ENCODE data around the gene KCNA10. TPM values are rescaled to one million over a fixed set of nuclear protein-coding genes. Genes with fewer than 3 reads are reported as not detected.

The KCNA10 gene
- polyA plus RNA-seq, 2 donors: not detected

- WGBS, 2 donors: 82 to 85% methylated on average over 4 of the region's 4 CpGs
- Histone ChIP-seq H3K9me3 (ENCODE audit: control insufficient read depth in 2 of 2, insufficient read depth in 1 of 2, low read depth in 1 of 2, low read length in 1 of 2) (no peaks in the 10 kb centered on the region), H3K27ac (ENCODE audit: low read depth in 2 of 2, low read length in 1 of 2) (no peak overlapping the region), H3K4me1 (ENCODE audit: control insufficient read depth in 2 of 2, insufficient read depth in 2 of 2, low read length in 1 of 2) (peaks cover 0 to 1% of the 10 kb centered on the region in 2 donors), H3K4me3 (ENCODE audit: low read depth in 1 of 2, low read length in 2 of 2) (no peak overlapping the region), H3K27me3 (ENCODE audit: control insufficient read depth in 1 of 2, insufficient read depth in 2 of 2, low read length in 2 of 2) (no peaks in the 10 kb centered on the region), H3K36me3 (ENCODE audit: control insufficient read depth in 2 of 2, insufficient read depth in 2 of 2, low read length in 1 of 2) (no peaks in the 10 kb centered on the region)
Measured at GRCh38 chr1:110506541-110506940, 12.4 kb downstream of the KCNA10 start.

GRCh38 chr1:110505596-110505995 is 13.4 kb downstream of the KCNA10 start:
- no peaks in the 10 kb centered on the region for H3K27me3 ChIP-seq (ENCODE audit: control insufficient read depth in 1 of 2, insufficient read depth in 2 of 2, low read length in 2 of 2)
- H3K4me3 ChIP-seq (ENCODE audit: low read depth in 1 of 2, low read length in 2 of 2): no peak overlapping the region
- WGBS, 2 donors: 30 to 33% methylated on average over 3 of the region's 3 CpGs
- H3K9me3 ChIP-seq (ENCODE audit: control insufficient read depth in 2 of 2, insufficient read depth in 1 of 2, low read depth in 1 of 2, low read length in 1 of 2): no peaks in the 10 kb centered on the region
- H3K27ac ChIP-seq (ENCODE audit: low read depth in 2 of 2, low read length in 1 of 2): no peak overlapping the region
- peaks cover 0 to 1% of the 10 kb centered on the region in 2 donors for H3K4me1 ChIP-seq (ENCODE audit: control insufficient read depth in 2 of 2, insufficient read depth in 2 of 2, low read length in 1 of 2)
- no peaks in the 10 kb centered on the region for H3K36me3 ChIP-seq (ENCODE audit: control insufficient read depth in 2 of 2, insufficient read depth in 2 of 2, low read length in 1 of 2)

- Histone ChIP-seq H3K27me3 (ENCODE audit: control insufficient read depth in 1 of 2, insufficient read depth in 2 of 2, low read length in 2 of 2) (no peaks in the 10 kb centered on the region), H3K36me3 (ENCODE audit: control insufficient read depth in 2 of 2, insufficient read depth in 2 of 2, low read length in 1 of 2) (no peaks in the 10 kb centered on the region), H3K9me3 (ENCODE audit: control insufficient read depth in 2 of 2, insufficient read depth in 1 of 2, low read depth in 1 of 2, low read length in 1 of 2) (no peaks in the 10 kb centered on the region), H3K27ac (ENCODE audit: low read depth in 2 of 2, low read length in 1 of 2) (no peak overlapping the region), H3K4me3 (ENCODE audit: low read depth in 1 of 2, low read length in 2 of 2) (no peak overlapping the region), H3K4me1 (ENCODE audit: control insufficient read depth in 2 of 2, insufficient read depth in 2 of 2, low read length in 1 of 2) (no peaks in the 10 kb centered on the region)
- WGBS, 2 donors: 76 to 77% methylated on average over 7 of the region's 7 CpGs
Measured at GRCh38 chr1:110504226-110504625, 14.7 kb downstream of the KCNA10 start.

- Histone ChIP-seq H3K27me3 (ENCODE audit: control insufficient read depth in 1 of 2, insufficient read depth in 2 of 2, low read length in 2 of 2) (no peaks in the 10 kb centered on the region), H3K4me1 (ENCODE audit: control insufficient read depth in 2 of 2, insufficient read depth in 2 of 2, low read length in 1 of 2) (no peaks in the 10 kb centered on the region), H3K27ac (ENCODE audit: low read depth in 2 of 2, low read length in 1 of 2) (no peak overlapping the region), H3K9me3 (ENCODE audit: control insufficient read depth in 2 of 2, insufficient read depth in 1 of 2, low read depth in 1 of 2, low read length in 1 of 2) (no peaks in the 10 kb centered on the region), H3K36me3 (ENCODE audit: control insufficient read depth in 2 of 2, insufficient read depth in 2 of 2, low read length in 1 of 2) (no peaks in the 10 kb centered on the region), H3K4me3 (ENCODE audit: low read depth in 1 of 2, low read length in 2 of 2) (no peak overlapping the region)
- WGBS, 2 donors: 79 to 82% methylated on average over 5 of the region's 5 CpGs
Measured at GRCh38 chr1:110503471-110503870, 15.5 kb downstream of the KCNA10 start.

GRCh38 chr1:110502402-110503151 is 16.4 kb downstream of the KCNA10 start:
- Histone ChIP-seq H3K27me3 (ENCODE audit: control insufficient read depth in 1 of 2, insufficient read depth in 2 of 2, low read length in 2 of 2) (no peaks in the 10 kb centered on the region), H3K4me3 (ENCODE audit: low read depth in 1 of 2, low read length in 2 of 2) (no peak overlapping the region), H3K27ac (ENCODE audit: low read depth in 2 of 2, low read length in 1 of 2) (no peak overlapping the region), H3K9me3 (ENCODE audit: control insufficient read depth in 2 of 2, insufficient read depth in 1 of 2, low read depth in 1 of 2, low read length in 1 of 2) (no peaks in the 10 kb centered on the region), H3K4me1 (ENCODE audit: control insufficient read depth in 2 of 2, insufficient read depth in 2 of 2, low read length in 1 of 2) (no peaks in the 10 kb centered on the region), H3K36me3 (ENCODE audit: control insufficient read depth in 2 of 2, insufficient read depth in 2 of 2, low read length in 1 of 2) (no peaks in the 10 kb centered on the region)
- WGBS, 2 donors: 76 to 78% methylated on average over 8 of the region's 8 CpGs

GRCh38 chr1:110501488-110502132 is 17.4 kb downstream of the KCNA10 start:
- no peaks in the 10 kb centered on the region for H3K4me1 ChIP-seq (ENCODE audit: control insufficient read depth in 2 of 2, insufficient read depth in 2 of 2, low read length in 1 of 2)
- H3K27me3 ChIP-seq (ENCODE audit: control insufficient read depth in 1 of 2, insufficient read depth in 2 of 2, low read length in 2 of 2): no peaks in the 10 kb centered on the region
- no peaks in the 10 kb centered on the region for H3K9me3 ChIP-seq (ENCODE audit: control insufficient read depth in 2 of 2, insufficient read depth in 1 of 2, low read depth in 1 of 2, low read length in 1 of 2)
- WGBS, 2 donors: 77 to 86% methylated on average over 6 of the region's 6 CpGs
- no peaks in the 10 kb centered on the region for H3K36me3 ChIP-seq (ENCODE audit: control insufficient read depth in 2 of 2, insufficient read depth in 2 of 2, low read length in 1 of 2)
- H3K27ac ChIP-seq (ENCODE audit: low read depth in 2 of 2, low read length in 1 of 2): no peak overlapping the region
- H3K4me3 ChIP-seq (ENCODE audit: low read depth in 1 of 2, low read length in 2 of 2): no peak overlapping the region

GRCh38 chr1:110498270-110498669 is 20.7 kb downstream of the KCNA10 start:
- 71 to 72% methylated on average over 6 of the region's 6 CpGs for WGBS, 2 donors
- H3K36me3 ChIP-seq (ENCODE audit: control insufficient read depth in 2 of 2, insufficient read depth in 2 of 2, low read length in 1 of 2): no peaks in the 10 kb centered on the region

GRCh38 chr1:110495926-110496600 is 22.9 kb downstream of the KCNA10 start:
- H3K36me3 ChIP-seq (ENCODE audit: control insufficient read depth in 2 of 2, insufficient read depth in 2 of 2, low read length in 1 of 2): no peaks in the 10 kb centered on the region
- H3K4me1 ChIP-seq (ENCODE audit: control insufficient read depth in 2 of 2, insufficient read depth in 2 of 2, low read length in 1 of 2): peaks cover 0 to 5% of the 10 kb centered on the region in 2 donors
- no peaks in the 10 kb centered on the region for H3K9me3 ChIP-seq (ENCODE audit: control insufficient read depth in 2 of 2, insufficient read depth in 1 of 2, low read depth in 1 of 2, low read length in 1 of 2)
- 21 to 22% methylated on average over 8 of the region's 8 CpGs for WGBS, 2 donors
- H3K27ac ChIP-seq (ENCODE audit: low read depth in 2 of 2, low read length in 1 of 2): no peak overlapping the region
- H3K27me3 ChIP-seq (ENCODE audit: control insufficient read depth in 1 of 2, insufficient read depth in 2 of 2, low read length in 2 of 2): no peaks in the 10 kb centered on the region
- H3K4me3 ChIP-seq (ENCODE audit: low read depth in 1 of 2, low read length in 2 of 2): no peak overlapping the region

More at GRCh38 chr1:110498270-110498669, 20.7 kb downstream of the KCNA10 start:
- no peaks in the 10 kb centered on the region for H3K9me3 ChIP-seq (ENCODE audit: control insufficient read depth in 2 of 2, insufficient read depth in 1 of 2, low read depth in 1 of 2, low read length in 1 of 2)
- no peak overlapping the region for H3K27ac ChIP-seq (ENCODE audit: low read depth in 2 of 2, low read length in 1 of 2)
- H3K4me3 ChIP-seq (ENCODE audit: low read depth in 1 of 2, low read length in 2 of 2): no peak overlapping the region
- no peaks in the 10 kb centered on the region for H3K27me3 ChIP-seq (ENCODE audit: control insufficient read depth in 1 of 2, insufficient read depth in 2 of 2, low read length in 2 of 2)
- H3K4me1 ChIP-seq (ENCODE audit: control insufficient read depth in 2 of 2, insufficient read depth in 2 of 2, low read length in 1 of 2): peaks cover 0 to 5% of the 10 kb centered on the region in 2 donors

GRCh38 chr1:110494522-110495406 is 24.2 kb downstream of the KCNA10 start:
- 30 to 47% methylated on average over 19 to 21 of the region's 21 CpGs for WGBS, 2 donors
- Histone ChIP-seq H3K4me1 (ENCODE audit: control insufficient read depth in 2 of 2, insufficient read depth in 2 of 2, low read length in 1 of 2) (peaks cover 0 to 5% of the 10 kb centered on the region in 2 donors), H3K36me3 (ENCODE audit: control insufficient read depth in 2 of 2, insufficient read depth in 2 of 2, low read length in 1 of 2) (no peaks in the 10 kb centered on the region), H3K9me3 (ENCODE audit: control insufficient read depth in 2 of 2, insufficient read depth in 1 of 2, low read depth in 1 of 2, low read length in 1 of 2) (no peaks in the 10 kb centered on the region), H3K27ac (ENCODE audit: low read depth in 2 of 2, low read length in 1 of 2) (no peak overlapping the region), H3K4me3 (ENCODE audit: low read depth in 1 of 2, low read length in 2 of 2) (no peak overlapping the region), H3K27me3 (ENCODE audit: control insufficient read depth in 1 of 2, insufficient read depth in 2 of 2, low read length in 2 of 2) (no peaks in the 10 kb centered on the region)
